D721Med (cell line): Measurements from ENCODE around the gene TIAM2.

ENCODE experiments used
- DNase-seq: peaks from one replicate; pipeline ENCODE4 v3.0.0; 2011; ENCODE audit warnings: low spot score; ENCODE audit not compliant: insufficient read length
- FAIRE-seq: peaks from 2 replicates; lab custom pipeline; 2011; peaks lifted over from hg19 to GRCh38; lab: Jason Lieb, UNC
- CTCF ChIP-seq: IDR thresholded peaks from 2 replicates; pipeline ENCODE4 v1.5.1; 2012; ENCODE audit warnings: mild to moderate bottlenecking, control low read depth; ENCODE audit not compliant: insufficient read depth; ENCODE audit errors: missing control alignments

The TIAM2 gene

GRCh38 chr6:155162682-155163081, 167.6 kb downstream of the TIAM2 start:
- DNase-seq (no peak), FAIRE-seq (no peak)
- TF ChIP-seq CTCF, result no peak

GRCh38 chr6:155163601-155164000, 168.5 kb downstream of the TIAM2 start:
- DNase-seq (no peak), FAIRE-seq (no peak)
- no peak for TF ChIP-seq CTCF

GRCh38 chr6:155165029-155165710, 170.1 kb downstream of the TIAM2 start:
- no peak for DNase-seq
- FAIRE-seq, result no peak
- no peak for TF ChIP-seq CTCF

- FAIRE-seq (no peak), DNase-seq (no peak)
- TF ChIP-seq CTCF, result no peak
Observed at GRCh38 chr6:155170519-155170918, 175.4 kb downstream of the TIAM2 start.

GRCh38 chr6:155171109-155171746, 176.1 kb downstream of the TIAM2 start:
- FAIRE-seq, result no peak
- DNase-seq, result no peak
- no peak for TF ChIP-seq CTCF

GRCh38 chr6:155171747-155172449, 176.8 kb downstream of the TIAM2 start:
- no peak for FAIRE-seq
- no peak for DNase-seq
- TF ChIP-seq CTCF, result no peak

GRCh38 chr6:155173488-155173887, 178.4 kb downstream of the TIAM2 start:
- no peak for DNase-seq
- TF ChIP-seq CTCF, result no peak
- no peak for FAIRE-seq
